ENCODE measurements around the gene ANO7. TPM values are rescaled to one million over a fixed set of nuclear protein-coding genes. Genes with fewer than 3 reads are reported as not detected.

Gene ANO7
- total RNA-seq, 4 donors from 2014 or later: 1.1 to 1.4 (median 1.2) TPM

DNA sequence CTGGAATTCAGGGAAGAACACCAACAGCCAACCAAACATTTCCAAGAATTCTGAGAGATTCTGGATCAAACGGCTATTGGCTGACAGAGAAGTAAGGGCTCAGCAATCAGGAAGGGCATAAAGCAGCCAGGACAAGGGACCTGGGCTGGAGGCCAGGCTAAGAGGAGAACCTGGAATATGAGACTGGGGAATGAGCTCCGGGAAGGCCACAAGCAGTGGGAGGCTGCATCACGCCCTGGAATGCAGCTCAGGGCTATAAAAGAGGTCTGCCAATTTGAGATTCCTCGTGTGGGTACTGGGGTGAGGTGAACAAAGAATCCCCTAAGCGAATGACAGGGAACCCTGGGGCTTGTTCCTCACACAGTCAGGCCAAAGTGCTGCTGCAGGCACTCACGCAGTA lies 60.4 kb downstream of the ANO7 start:
- H3K4me3 ChIP-seq: no peak overlapping the region
- H3K4me1 ChIP-seq: no peaks in the 10 kb centered on the region
- no peak overlapping the region for H3K27ac ChIP-seq
- no peak for DNase-seq (ENCODE audit: low spot score in 2 of 2)
- H3K9me3 ChIP-seq: no peaks in the 10 kb centered on the region
- WGBS: 66% methylated on average over 6 of the region's 6 CpGs
- H3K36me3 ChIP-seq: peaks cover 100% of the 10 kb centered on the region
- TF ChIP-seq, protein P1, sequence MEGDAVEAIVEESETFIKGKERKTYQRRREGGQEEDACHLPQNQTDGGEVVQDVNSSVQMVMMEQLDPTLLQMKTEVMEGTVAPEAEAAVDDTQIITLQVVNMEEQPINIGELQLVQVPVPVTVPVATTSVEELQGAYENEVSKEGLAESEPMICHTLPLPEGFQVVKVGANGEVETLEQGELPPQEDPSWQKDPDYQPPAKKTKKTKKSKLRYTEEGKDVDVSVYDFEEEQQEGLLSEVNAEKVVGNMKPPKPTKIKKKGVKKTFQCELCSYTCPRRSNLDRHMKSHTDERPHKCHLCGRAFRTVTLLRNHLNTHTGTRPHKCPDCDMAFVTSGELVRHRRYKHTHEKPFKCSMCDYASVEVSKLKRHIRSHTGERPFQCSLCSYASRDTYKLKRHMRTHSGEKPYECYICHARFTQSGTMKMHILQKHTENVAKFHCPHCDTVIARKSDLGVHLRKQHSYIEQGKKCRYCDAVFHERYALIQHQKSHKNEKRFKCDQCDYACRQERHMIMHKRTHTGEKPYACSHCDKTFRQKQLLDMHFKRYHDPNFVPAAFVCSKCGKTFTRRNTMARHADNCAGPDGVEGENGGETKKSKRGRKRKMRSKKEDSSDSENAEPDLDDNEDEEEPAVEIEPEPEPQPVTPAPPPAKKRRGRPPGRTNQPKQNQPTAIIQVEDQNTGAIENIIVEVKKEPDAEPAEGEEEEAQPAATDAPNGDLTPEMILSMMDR (IDR thresholded peaks at IDR 0.05): no peak
- TF ChIP-seq POLR2AphosphoS5 (IDR thresholded peaks at IDR 0.05) (no peak), POLR2A (IDR thresholded peaks at IDR 0.05) (no peak), EP300 (IDR thresholded peaks at IDR 0.05) (no peak)
- H3K27me3 ChIP-seq: no peaks in the 10 kb centered on the region

DNA sequence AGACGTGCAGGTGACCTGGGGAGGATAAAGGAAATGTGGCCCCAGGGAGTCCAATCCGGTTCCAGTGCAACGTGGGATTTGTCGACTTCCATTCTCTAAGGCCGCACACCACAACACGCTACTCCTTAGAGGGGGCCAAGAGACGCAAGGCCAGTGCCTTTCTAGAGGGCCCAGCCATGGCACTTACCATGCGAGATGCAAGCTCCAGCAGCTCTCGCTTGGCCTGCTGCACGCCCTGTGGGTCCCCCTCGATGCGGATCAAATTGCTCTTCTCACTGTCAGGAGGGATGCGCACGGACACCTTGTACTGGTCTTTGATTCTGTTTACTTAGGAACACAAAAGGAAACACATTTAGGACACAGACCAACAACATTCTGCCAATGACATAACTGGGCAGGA lies 61.2 kb downstream of the ANO7 start:
- no peak for TF ChIP-seq EP300 (IDR thresholded peaks at IDR 0.05)
- TF ChIP-seq POLR2AphosphoS5 (IDR thresholded peaks at IDR 0.05): no peak
- TF ChIP-seq, protein P1 (IDR thresholded peaks at IDR 0.05): no peak
- no peak for TF ChIP-seq POLR2A (IDR thresholded peaks at IDR 0.05)
- no peak overlapping the region for H3K27ac ChIP-seq
- no peak for DNase-seq (ENCODE audit: low spot score in 2 of 2)
- 97% methylated on average over 14 of the region's 14 CpGs for WGBS
- peaks cover 100% of the 10 kb centered on the region for H3K36me3 ChIP-seq
- no peaks in the 10 kb centered on the region for H3K9me3 ChIP-seq
- H3K4me1 ChIP-seq: no peaks in the 10 kb centered on the region
- no peak overlapping the region for H3K4me3 ChIP-seq
- H3K27me3 ChIP-seq: no peaks in the 10 kb centered on the region

DNA sequence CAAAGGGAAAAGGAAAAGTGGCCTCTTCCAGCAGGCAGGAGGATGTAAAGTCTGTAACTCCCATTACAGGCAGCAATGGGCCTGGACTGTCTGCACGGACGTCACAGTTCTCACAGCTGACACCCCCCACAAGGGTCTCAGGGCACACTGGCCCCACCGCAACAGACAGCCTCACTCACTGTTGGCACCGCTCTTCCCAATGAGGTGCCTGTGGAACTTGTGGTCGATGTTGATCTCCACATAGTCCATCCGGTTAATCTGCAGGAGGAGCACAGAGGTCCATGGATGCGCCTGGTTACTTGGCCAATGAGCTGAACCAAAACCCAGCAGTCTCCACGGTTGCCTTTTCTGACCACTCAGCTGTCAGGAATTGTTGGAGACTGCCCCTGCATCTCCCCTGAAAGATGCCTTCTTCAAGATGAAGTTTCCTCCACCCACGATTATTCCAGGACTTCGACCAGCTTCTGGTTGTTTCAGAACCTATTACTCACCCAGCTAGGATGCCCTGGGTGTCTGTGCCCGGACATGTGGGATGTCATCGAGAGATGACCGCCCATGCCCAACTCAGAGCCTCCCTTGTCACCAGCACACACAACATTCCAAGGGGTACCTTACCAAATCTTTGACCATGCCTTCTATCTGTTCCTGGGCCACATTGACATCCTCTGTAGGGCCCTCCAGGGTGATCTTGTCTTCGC lies 64.5 kb downstream of the ANO7 start:
- Histone ChIP-seq H3K4me3 (no peak overlapping the region), H3K4me1 (no peaks in the 10 kb centered on the region), H3K36me3 (peaks cover 96% of the 10 kb centered on the region), H3K27me3 (no peaks in the 10 kb centered on the region), H3K9me3 (no peaks in the 10 kb centered on the region), H3K27ac (no peak overlapping the region)
- no peak for DNase-seq (ENCODE audit: low spot score in 2 of 2)
- TF ChIP-seq EP300 (IDR thresholded peaks at IDR 0.05) (no peak), POLR2AphosphoS5 (IDR thresholded peaks at IDR 0.05) (no peak), POLR2A (IDR thresholded peaks at IDR 0.05) (no peak)
- TF ChIP-seq, protein P1 (IDR thresholded peaks at IDR 0.05): no peak
- 91% methylated on average over 13 of the region's 14 CpGs for WGBS

DNA sequence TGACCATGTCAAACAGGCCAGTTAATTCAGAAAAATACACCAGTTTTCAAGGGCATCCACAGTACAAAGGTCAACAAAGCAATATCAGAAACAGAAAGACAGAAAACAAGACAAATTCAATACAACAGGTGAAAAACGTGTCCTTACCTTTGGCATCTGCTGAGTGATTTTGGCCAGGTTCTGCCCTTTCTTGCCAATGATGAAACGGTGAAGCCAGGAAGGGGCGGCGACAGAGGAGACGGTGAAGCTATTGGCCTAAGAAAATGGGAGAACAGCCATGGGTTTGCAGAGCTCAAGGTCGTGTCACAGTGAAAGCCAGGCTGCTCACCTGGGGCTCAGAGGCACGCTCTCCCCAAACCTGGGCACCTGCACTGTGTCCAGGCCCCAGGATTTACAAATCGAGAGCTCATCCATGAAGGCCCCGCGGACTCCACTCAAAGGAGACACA lies 66.5 kb downstream of the ANO7 start:
- DNase-seq (ENCODE audit: low spot score in 2 of 2): no peak
- H3K4me1 ChIP-seq: no peaks in the 10 kb centered on the region
- peaks cover 93% of the 10 kb centered on the region for H3K36me3 ChIP-seq
- WGBS: 92% methylated on average over 10 of the region's 10 CpGs
- no peaks in the 10 kb centered on the region for H3K9me3 ChIP-seq
- H3K27ac ChIP-seq: no peak overlapping the region
- H3K27me3 ChIP-seq: no peaks in the 10 kb centered on the region
- TF ChIP-seq EP300 (IDR thresholded peaks at IDR 0.05) (no peak), POLR2AphosphoS5 (IDR thresholded peaks at IDR 0.05) (no peak), POLR2A (IDR thresholded peaks at IDR 0.05) (no peak)
- TF ChIP-seq, protein P1 (IDR thresholded peaks at IDR 0.05): no peak
- no peak overlapping the region for H3K4me3 ChIP-seq

DNA sequence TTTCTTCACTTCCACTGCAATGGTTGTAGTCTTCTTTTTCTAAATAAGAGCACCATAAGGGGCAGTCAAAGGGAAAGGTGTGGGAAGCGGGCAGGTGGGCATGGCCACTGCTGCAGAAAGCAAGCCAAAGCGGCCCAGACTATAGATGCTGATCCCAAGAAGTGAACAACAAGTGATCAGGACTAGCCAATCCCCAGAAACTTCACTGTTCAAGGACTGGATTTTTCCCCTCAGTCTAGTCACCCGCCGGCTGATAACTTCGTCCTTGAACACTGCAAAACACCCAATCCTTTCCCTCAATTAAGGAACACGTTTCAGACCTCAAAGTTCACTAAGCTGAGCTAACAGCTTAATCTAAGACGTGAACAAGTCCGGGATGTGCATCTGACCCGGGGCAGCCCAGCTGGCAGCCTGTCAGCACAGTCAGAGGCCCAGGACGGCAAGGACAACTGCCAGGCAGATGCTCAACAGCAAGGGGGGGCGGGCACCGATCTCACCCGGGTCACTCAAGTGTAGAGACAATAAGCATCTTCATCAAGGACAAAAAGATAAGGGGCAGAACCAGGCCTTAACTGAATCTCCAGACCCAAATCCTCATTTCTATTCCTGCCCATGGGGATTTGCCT lies 67.2 kb downstream of the ANO7 start:
- Histone ChIP-seq H3K4me3 (no peak overlapping the region), H3K27me3 (no peaks in the 10 kb centered on the region), H3K9me3 (no peaks in the 10 kb centered on the region), H3K36me3 (peaks cover 93% of the 10 kb centered on the region), H3K27ac (no peak overlapping the region), H3K4me1 (no peaks in the 10 kb centered on the region)
- TF ChIP-seq EP300 (IDR thresholded peaks at IDR 0.05) (no peak), POLR2AphosphoS5 (IDR thresholded peaks at IDR 0.05) (no peak), POLR2A (IDR thresholded peaks at IDR 0.05) (no peak)
- TF ChIP-seq, protein P1 (IDR thresholded peaks at IDR 0.05): no peak
- DNase-seq (ENCODE audit: low spot score in 2 of 2): no peak
- WGBS: 85% methylated on average over 13 of the region's 13 CpGs

Data from suprapubic skin (tissue), 4 donors.